Measurements from ENCODE around the gene EXOC6.
A peak's percentile ranks its signal among the peaks of the same experiment; 100 is the strongest.

Gene EXOC6, protein sequence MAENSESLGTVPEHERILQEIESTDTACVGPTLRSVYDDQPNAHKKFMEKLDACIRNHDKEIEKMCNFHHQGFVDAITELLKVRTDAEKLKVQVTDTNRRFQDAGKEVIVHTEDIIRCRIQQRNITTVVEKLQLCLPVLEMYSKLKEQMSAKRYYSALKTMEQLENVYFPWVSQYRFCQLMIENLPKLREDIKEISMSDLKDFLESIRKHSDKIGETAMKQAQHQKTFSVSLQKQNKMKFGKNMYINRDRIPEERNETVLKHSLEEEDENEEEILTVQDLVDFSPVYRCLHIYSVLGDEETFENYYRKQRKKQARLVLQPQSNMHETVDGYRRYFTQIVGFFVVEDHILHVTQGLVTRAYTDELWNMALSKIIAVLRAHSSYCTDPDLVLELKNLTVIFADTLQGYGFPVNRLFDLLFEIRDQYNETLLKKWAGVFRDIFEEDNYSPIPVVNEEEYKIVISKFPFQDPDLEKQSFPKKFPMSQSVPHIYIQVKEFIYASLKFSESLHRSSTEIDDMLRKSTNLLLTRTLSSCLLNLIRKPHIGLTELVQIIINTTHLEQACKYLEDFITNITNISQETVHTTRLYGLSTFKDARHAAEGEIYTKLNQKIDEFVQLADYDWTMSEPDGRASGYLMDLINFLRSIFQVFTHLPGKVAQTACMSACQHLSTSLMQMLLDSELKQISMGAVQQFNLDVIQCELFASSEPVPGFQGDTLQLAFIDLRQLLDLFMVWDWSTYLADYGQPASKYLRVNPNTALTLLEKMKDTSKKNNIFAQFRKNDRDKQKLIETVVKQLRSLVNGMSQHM

DNA sequence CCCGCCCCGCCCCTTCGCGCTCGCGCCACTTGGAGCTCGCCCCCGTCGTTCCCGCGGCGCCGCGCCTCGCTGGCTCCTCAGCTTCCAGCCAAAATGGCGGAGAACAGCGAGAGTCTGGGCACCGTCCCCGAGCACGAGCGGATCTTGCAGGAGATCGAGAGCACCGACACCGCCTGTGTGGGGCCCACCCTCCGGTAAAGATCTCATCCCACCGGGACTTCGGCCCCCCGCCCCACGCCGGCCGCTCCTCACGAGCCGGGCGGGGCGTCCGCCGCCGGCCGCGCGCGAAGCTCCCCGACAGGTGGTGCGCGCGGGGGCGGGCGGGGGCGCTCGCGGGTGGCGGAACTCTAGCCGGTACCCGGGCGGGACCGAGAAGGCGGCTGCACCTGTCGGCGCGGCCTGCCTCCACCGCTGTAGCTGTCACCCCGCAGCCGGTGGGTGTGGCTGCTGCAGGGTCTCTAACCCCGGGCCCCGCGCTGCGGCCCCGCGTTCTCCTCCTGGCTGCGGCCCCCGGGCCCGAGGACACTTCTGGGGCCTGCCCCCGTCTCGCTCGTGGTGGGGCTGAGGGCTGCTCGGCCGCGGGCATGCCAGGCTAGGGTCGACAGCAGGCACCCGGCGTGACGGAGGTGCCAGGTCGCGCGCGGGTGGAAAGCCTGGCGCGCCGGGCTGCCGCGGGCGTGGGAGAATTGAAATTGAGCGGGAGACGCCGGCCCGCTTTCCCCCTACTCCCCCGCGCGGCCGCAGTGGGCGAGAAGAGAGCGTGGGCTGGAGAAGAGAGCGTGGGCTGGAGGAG lies at the start of gene EXOC6:
Gene EXOC6 (plus strand): TSS at position 80 of the 793 bp plus-strand sequence. CDS start 14 bp downstream, at position 94.
- Mint-ChIP-seq H3K4me3 (peak within 1 kb of the TSS; percentile 94), H3K27me3 (ENCODE audit: low read depth, poor library complexity) (peaks cover 24% of the 10 kb centered on the region), H3K9me3 (peaks cover 16% of the 10 kb centered on the region), H3K36me3 (ENCODE audit: low read depth) (peaks cover 6% of the 10 kb centered on the region), H3K4me1 (peaks cover 24% of the 10 kb centered on the region), H3K27ac (no peak within 1 kb of the TSS)
- peak; percentile 75 for DNase-seq
- TF ChIP-seq, protein P1, sequence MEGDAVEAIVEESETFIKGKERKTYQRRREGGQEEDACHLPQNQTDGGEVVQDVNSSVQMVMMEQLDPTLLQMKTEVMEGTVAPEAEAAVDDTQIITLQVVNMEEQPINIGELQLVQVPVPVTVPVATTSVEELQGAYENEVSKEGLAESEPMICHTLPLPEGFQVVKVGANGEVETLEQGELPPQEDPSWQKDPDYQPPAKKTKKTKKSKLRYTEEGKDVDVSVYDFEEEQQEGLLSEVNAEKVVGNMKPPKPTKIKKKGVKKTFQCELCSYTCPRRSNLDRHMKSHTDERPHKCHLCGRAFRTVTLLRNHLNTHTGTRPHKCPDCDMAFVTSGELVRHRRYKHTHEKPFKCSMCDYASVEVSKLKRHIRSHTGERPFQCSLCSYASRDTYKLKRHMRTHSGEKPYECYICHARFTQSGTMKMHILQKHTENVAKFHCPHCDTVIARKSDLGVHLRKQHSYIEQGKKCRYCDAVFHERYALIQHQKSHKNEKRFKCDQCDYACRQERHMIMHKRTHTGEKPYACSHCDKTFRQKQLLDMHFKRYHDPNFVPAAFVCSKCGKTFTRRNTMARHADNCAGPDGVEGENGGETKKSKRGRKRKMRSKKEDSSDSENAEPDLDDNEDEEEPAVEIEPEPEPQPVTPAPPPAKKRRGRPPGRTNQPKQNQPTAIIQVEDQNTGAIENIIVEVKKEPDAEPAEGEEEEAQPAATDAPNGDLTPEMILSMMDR (IDR thresholded peaks at IDR 0.05), result no peak

DNA sequence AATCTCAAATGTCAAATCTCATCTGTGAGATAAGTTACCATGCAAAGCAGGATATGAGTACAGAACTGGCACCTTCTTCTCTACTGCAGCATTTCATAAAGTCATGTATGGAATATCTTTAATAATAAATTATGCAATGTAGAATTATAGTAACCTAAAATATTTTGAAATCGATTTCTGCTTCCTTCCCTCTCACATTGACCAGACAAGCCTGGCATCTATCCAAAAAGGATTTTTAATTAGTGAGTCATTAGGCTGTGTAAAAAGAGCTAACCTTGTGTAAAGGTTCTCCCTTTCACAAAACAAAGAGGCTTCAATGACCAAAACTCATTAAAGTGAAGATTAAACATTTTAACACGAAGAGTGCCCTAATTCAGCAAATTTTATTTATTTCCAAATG lies 48.8 kb upstream of the EXOC6 start:
- Mint-ChIP-seq H3K4me3 (no peak overlapping the region), H3K27me3 (ENCODE audit: low read depth, poor library complexity) (peaks cover 14% of the 10 kb centered on the region), H3K36me3 (ENCODE audit: low read depth) (no peaks in the 10 kb centered on the region), H3K4me1 (peaks cover 23% of the 10 kb centered on the region), H3K9me3 (peaks cover 24% of the 10 kb centered on the region), H3K27ac (no peak overlapping the region)
- DNase-seq, result no peak
- TF ChIP-seq, protein P1 (IDR thresholded peaks at IDR 0.05), result no peak

DNA sequence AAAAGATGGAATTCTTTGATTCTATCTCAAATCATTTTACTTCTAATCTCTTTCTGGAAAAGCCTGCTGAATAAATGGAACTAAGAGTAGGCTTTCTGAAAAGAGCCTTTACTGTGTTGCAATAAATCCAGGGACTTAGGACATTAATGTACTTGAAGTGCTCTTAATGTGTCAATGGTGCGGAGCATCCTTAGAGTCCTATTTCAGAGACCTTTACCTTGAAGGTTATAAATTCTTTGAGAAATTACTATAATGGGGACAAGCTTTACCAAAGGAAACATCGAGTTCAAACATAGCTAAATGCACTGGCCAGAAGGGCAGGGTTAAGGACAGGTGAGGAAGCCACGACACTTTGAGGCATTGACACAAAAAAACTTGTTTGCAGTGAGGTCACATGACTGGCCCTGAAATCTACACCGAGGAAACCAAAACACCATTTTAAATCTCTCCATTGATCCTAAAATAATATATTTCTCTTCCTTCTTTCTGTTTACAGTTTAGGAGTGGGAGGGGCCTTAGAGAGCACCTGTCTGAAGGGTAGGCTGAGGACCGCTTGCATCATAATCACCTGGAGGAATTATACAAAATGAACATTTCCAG lies 48.1 kb upstream of the EXOC6 start:
- H3K9me3 Mint-ChIP-seq, result peaks cover 24% of the 10 kb centered on the region
- H3K4me3 Mint-ChIP-seq, result peak overlapping the region; percentile 24
- peaks cover 17% of the 10 kb centered on the region for H3K27me3 Mint-ChIP-seq (ENCODE audit: low read depth, poor library complexity)
- peaks cover 23% of the 10 kb centered on the region for H3K4me1 Mint-ChIP-seq
- H3K27ac Mint-ChIP-seq, result no peak overlapping the region
- no peaks in the 10 kb centered on the region for H3K36me3 Mint-ChIP-seq (ENCODE audit: low read depth)
- no peak for DNase-seq
- TF ChIP-seq, protein P1 (IDR thresholded peaks at IDR 0.05), result no peak

GRCh38 chr10:92801978-92802872 lies 46.1 kb upstream of the EXOC6 start:
- H3K27ac Mint-ChIP-seq, result no peak overlapping the region

More at GRCh38 chr10:92801978-92802872, 46.1 kb upstream of the EXOC6 start:
- Mint-ChIP-seq H3K4me3 (no peak overlapping the region), H3K9me3 (peaks cover 7% of the 10 kb centered on the region), H3K4me1 (peaks cover 23% of the 10 kb centered on the region), H3K36me3 (ENCODE audit: low read depth) (no peaks in the 10 kb centered on the region), H3K27me3 (ENCODE audit: low read depth, poor library complexity) (peaks cover 31% of the 10 kb centered on the region)
- no peak for DNase-seq
- TF ChIP-seq, protein P1 (IDR thresholded peaks at IDR 0.05), result no peak
